AG09309 (cell line): ENCODE data around the gene TDRD7.
A peak's percentile ranks its signal among the peaks of the same experiment; 100 is the strongest.

Experiments
- DNase-seq: peaks from one replicate; pipeline ENCODE4 v3.0.0-alpha.2; 2010; ENCODE audit warnings: low read depth
- H3K4me3 ChIP-seq: 2 replicates; pipeline ENCODE4 v1.5.1; 2011; ENCODE audit warnings: mild to moderate bottlenecking, low read depth, low read length, moderate library complexity; ENCODE audit not compliant: control insufficient read depth
- CTCF ChIP-seq: IDR thresholded peaks from 2 replicates; pipeline ENCODE4 v1.5.1; 2011; ENCODE audit warnings: mild to moderate bottlenecking, low read depth, low read length, inconsistent platforms; ENCODE audit not compliant: insufficient read depth, control insufficient read depth; ENCODE audit errors: missing control alignments

Gene TDRD7

GRCh38 chr9:97411789-97412625 is at the start of gene TDRD7:
Gene TDRD7, plus strand, starts transcription at chr9:97412096. Its CDS starts 16,370 bp downstream, at chr9:97428466.
- H3K4me3 ChIP-seq: peak within 1 kb of the TSS; percentile 75
- DNase-seq: peak; percentile 25
- TF ChIP-seq CTCF: peak; percentile 80

DNA sequence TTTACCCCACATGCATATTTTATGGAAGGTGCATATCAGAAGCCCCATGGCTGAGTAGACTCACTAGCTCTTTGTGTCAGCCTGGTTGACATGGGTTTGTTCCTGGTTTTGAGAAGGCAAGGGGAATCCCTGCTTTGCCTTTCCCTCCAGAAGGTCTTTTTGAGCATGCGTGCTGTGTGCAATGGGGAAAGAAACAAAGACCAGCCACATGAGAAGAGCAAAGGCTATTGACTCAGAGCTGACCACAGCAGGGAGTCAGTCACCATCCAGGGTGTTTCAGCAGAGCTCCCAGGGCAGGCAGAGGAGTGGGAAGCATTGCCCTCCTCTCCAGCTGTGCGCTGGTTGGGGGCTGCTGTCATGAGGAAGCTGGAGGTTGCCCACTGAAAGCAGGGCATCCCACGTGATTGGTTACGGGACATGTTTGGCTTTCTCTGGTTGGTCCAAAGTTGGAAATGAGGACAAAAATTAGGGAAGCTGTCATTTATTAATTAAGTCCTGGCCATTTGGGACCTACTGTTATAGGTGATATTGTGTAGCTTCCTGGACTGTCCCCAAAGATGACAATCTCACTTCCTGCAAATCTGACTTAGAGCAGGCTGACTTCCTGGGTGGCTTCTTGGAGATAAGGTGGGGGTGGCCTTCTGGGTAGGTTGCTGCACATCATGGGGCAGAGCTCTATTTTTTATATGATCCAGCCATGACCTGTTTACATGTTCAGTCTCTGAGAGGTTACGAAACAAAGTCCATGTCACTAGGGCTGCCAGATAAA is 48.9 kb upstream of the TDRD7 start:
- no peak for DNase-seq
- no peak overlapping the region for H3K4me3 ChIP-seq
- no peak for TF ChIP-seq CTCF

GRCh38 chr9:97363661-97364299 is 48.1 kb upstream of the TDRD7 start:
- no peak overlapping the region for H3K4me3 ChIP-seq
- TF ChIP-seq CTCF: no peak
- DNase-seq: no peak

DNA sequence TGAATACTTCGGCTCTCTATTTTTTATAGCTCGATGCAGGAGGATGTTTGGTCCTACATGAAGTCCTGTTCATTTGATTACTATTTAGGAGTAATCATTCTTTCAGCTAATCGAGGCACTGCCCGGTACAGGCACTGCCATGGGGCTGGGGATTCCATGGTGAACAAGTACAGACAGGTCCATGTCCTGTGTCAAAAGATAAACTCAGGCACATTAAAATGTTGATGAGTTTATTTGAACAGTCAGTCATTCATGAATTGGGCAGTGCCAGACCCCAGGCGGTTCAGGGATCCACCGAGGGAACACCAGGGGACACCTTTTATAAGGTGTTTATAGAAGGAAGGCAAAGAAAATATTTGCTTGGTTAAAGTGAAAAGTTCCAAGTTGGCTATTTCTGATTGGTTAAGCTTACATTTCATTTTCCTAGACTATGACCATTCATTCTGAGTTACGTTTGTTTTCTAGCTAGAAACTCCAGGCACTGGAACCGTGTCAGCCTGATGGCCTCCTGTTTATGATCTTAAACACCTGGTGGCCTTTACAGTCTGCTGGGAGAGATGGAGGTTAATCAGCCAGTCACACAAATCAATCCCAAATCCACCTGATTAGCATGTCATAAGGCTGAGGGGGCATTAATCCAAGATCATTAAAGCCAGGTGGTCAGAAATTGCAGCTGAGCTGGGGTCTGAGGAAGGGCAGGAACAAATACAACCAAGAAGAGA is 47.0 kb upstream of the TDRD7 start:
- no peak overlapping the region for H3K4me3 ChIP-seq
- DNase-seq: no peak
- TF ChIP-seq CTCF: no peak

DNA sequence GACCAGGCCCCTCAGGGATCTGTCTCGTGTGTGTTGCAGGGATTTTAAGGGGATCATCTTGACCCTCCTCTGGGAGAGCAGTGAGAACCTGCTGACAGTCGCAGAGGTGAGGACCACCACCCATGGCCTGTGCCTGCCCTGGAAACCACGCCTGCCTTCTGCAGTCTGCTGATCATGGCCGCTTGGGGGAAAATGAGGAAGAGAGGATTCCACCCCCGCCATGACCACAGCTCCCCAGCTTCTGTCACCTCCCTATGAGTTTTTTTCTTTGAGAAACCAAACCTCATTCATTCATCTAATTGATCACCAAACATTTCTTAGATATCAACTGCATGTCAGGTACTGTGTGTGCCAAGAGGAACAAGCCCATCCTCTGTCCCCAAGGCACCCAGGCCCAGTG is 46.3 kb upstream of the TDRD7 start:
- no peak for DNase-seq
- no peak for TF ChIP-seq CTCF
- H3K4me3 ChIP-seq: no peak overlapping the region

- TF ChIP-seq CTCF: no peak
Measured at GRCh38 chr9:97366476-97366875, 45.4 kb upstream of the TDRD7 start.

More at GRCh38 chr9:97366476-97366875, 45.4 kb upstream of the TDRD7 start:
- DNase-seq: no peak
- no peak overlapping the region for H3K4me3 ChIP-seq
